ENCODE results near the gene RPL10. TPM values are rescaled to one million over a fixed set of nuclear protein-coding genes. Genes with fewer than 3 reads are reported as not detected.

The RPL10 gene
- total and polyA plus RNA-seq, 2 donors (not counting 3 experiments of a cell fraction or from before 2014, with no cell fraction given): 2,493 to 7,586 TPM

- Histone ChIP-seq H3K27me3 (ENCODE audit: control insufficient read depth in 2 of 2, insufficient read depth in 2 of 2, low read length in 2 of 2) (no peaks in the 10 kb centered on the region), H3K9ac (replicated peaks; ENCODE audit: extremely low read depth, insufficient read depth, low read length) (no peak overlapping the region), H4K20me1 (replicated peaks; ENCODE audit: control insufficient read depth, extremely low read depth, insufficient read depth, low read length) (no peaks in the 10 kb centered on the region), H3K79me2 (ENCODE audit: control insufficient read depth, insufficient read depth, low read length) (peaks cover 10% of the 10 kb centered on the region), H2AFZ (ENCODE audit: low read depth, low read length) (no peak overlapping the region), H3K9me1 (replicated peaks; ENCODE audit: control insufficient read depth, extremely low read depth, insufficient read depth, low read length) (no peaks in the 10 kb centered on the region), H3K4me1 (ENCODE audit: control insufficient read depth, extremely low read depth, insufficient read depth, low read length) (peaks cover 21% of the 10 kb centered on the region), H3K36me3 (ENCODE audit: control insufficient read depth in 2 of 2, extremely low read depth in 1 of 2, insufficient read depth in 2 of 2, low read length in 2 of 2) (no peaks in the 10 kb centered on the region), H3K4me2 (ENCODE audit: insufficient read depth, low read length) (no peak overlapping the region), H3K27ac (ENCODE audit: insufficient read depth, low read depth, low read length) (no peak overlapping the region), H3K9me3 (replicated peaks; ENCODE audit: control insufficient read depth, insufficient read depth, low read length) (no peaks in the 10 kb centered on the region), H3K4me3 (replicated peaks in 1 of 3; ENCODE audit: insufficient read depth in 1 of 3, low read depth in 1 of 3, low read length in 3 of 3) (no peak overlapping the region)
- no peak for TF ChIP-seq FOS (IDR thresholded peaks at IDR 0.05; ENCODE audit: borderline replicate concordance, insufficient read depth, low read length)
- no peak for TF ChIP-seq POLR2AphosphoS5 (IDR thresholded peaks at IDR 0.05; ENCODE audit: insufficient read depth, low read depth, low read length)
- TF ChIP-seq, protein P1, sequence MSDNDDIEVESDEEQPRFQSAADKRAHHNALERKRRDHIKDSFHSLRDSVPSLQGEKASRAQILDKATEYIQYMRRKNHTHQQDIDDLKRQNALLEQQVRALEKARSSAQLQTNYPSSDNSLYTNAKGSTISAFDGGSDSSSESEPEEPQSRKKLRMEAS (IDR thresholded peaks at IDR 0.05; ENCODE audit: insufficient read depth, insufficient read length): no peak
- no peak for TF ChIP-seq JUN (IDR thresholded peaks at IDR 0.05; ENCODE audit: borderline replicate concordance, insufficient read depth, insufficient read length, low read depth)
- TF ChIP-seq MYC (IDR thresholded peaks at IDR 0.05; ENCODE audit: low read depth, low read length): no peak
- TF ChIP-seq POLR2A (IDR thresholded peaks at IDR 0.05; ENCODE audit: low read depth, low read length): no peak
- TF ChIP-seq GATA2 (IDR thresholded peaks at IDR 0.05; ENCODE audit: insufficient read depth, insufficient read length, low read depth, low read length): no peak
- TF ChIP-seq, protein P2, sequence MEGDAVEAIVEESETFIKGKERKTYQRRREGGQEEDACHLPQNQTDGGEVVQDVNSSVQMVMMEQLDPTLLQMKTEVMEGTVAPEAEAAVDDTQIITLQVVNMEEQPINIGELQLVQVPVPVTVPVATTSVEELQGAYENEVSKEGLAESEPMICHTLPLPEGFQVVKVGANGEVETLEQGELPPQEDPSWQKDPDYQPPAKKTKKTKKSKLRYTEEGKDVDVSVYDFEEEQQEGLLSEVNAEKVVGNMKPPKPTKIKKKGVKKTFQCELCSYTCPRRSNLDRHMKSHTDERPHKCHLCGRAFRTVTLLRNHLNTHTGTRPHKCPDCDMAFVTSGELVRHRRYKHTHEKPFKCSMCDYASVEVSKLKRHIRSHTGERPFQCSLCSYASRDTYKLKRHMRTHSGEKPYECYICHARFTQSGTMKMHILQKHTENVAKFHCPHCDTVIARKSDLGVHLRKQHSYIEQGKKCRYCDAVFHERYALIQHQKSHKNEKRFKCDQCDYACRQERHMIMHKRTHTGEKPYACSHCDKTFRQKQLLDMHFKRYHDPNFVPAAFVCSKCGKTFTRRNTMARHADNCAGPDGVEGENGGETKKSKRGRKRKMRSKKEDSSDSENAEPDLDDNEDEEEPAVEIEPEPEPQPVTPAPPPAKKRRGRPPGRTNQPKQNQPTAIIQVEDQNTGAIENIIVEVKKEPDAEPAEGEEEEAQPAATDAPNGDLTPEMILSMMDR (IDR thresholded peaks at IDR 0.05; ENCODE audit: extremely low read depth in 1 of 2, insufficient read depth in 1 of 2, low read depth in 1 of 2, low read length in 2 of 2): no peak
- no peak for TF ChIP-seq EZH2 (IDR thresholded peaks at IDR 0.05; ENCODE audit: borderline replicate concordance, low read depth, low read length, severe bottlenecking)
- DNase-seq (ENCODE audit: low read depth, low spot score): no peak
- dilution Hi-C loops (cut with MboI; ENCODE audit: extremely low pct_ligation_motif_present, low sequenced_read_pairs): no loop called here
- ChIA-PET POLR2A (interaction anchor here (1.4 kb wide), 1 partner anchor 13 kb away, joined by 3 read pairs; no protein-coding TSS in a partner anchor), CTCF (interaction anchor here (1.1 kb wide), 1 partner anchor 11 kb away, joined by 3 read pairs; no protein-coding TSS in a partner anchor)
- no TSS peak for BruUV-seq (replicated peaks)
- intact Hi-C loops (cut with micrococcal nuclease): no loop called here
- FAIRE-seq: no peak
Observed at GRCh38 chrX:154413142-154413541, 15.0 kb downstream of the RPL10 start.

All from endothelial cell of umbilical vein (primary cell).